ENCODE results near the gene GSK3B.
A peak's percentile ranks its signal among the peaks of the same experiment; 100 is the strongest.
"Not testable (repeated sequence)": the region's sequence is repeated elsewhere in the genome, so short reads cannot be mapped to it uniquely, and the experiment has no call there.

GSK3B gene

DNA sequence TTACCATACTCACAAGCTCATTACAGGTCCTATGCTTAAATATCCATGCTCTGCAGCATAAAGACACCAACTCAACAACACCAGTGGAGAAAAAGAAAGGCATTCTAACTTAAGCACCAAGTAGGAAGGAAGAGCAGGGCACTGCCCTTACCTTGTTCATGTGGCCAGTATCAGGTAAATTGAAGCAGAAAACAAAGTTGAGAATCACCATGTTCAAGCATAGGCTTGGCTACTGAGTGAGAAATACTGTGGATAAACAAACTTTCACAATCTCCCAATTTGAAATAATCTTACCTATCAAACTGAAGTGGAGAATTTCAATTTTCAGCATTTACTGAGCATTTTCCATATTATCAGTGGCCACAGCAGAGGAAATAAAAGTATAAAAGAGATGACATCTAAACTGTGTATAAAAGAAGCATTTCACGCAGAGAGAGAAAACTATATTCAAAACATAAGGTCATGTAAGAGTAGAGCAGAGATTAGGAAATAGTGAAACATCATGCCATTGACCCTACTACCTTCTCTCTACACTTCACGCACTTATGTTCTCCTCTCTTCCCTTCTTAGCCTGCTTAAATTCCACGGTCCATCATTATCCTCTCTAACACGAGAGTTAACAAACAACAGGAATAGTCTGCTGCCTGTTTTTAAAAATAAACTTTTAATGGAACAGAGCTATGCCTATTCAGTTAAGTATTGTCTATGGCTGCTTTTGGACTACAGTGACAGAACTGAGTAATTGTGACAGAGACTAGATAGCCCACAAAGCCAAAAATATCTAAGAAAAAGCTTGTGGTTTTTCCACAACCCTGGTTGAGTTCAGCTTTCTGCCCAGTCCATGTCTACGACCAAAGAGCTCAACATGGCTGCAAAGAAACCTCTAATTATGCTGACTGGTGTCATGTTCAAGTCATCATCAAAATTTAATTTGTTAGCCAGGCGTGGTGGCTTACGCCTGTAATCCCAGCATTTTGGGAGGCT lies 169.8 kb downstream of the GSK3B start:
- DNase-seq = no peak

DNA sequence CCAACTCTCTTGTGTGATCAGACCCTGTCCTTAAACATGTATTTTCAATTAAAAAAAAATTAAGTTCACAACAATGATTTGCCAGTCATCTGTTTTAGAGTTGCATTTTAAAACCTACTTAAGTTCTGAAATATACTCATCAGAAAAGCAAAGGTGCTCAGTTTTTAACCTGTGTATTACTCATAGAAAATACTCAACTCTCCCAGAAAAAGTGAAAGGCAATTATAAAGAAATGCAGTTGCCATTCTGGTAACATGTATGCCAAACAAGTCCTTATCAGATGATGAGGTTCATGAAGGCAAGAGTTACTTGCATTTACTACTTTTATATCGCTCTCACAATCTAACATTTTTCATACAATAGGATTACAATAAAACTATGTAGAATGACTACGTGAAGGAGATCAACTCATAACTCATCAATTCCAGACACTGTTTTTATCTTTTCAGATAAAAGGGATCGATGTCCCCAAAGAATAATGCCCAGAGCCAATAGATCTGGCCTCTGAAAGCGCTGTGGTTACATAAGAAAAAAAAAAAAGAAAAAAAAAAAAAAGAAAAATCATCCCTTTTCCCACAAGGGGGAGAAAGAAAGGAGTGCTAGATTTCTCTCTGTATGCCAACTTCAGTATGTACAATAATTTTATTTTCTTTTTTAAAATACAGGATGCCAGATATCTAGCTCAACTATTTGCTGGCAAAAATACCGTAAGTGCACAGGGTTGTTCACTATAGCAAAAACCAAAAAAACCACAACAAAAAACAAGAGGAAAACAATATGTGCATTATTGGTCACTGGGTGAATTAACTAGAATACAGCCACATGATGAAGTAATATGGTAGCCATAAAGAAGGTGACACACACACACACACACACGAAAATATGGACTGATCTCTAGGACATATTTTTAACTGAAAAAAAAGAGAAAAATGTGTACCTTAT lies 175.0 kb downstream of the GSK3B start:
- DNase-seq = no peak

DNA sequence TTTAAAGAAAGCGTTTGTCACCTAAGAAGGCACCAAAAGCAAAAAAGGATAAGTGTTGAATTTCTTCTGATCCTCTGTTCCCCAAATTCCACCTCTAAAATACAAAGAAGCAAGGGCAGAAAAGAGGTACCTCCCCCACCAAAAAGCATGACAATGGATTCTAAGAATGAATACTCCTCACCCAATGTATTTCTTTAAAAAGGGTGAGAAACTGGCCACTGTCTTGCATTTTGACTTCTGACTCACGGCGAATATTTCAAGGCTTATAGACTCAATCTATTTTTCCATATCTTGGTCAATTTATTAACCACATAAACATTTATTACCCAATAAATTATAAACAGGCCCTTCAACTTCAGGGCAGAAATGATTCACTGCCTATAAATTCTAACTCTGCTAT lies 181.2 kb downstream of the GSK3B start:
- DNase-seq = no peak

- DNase-seq = no peak
Observed at GRCh38 chr3:119912220-119912619, 182.0 kb downstream of the GSK3B start.

- no peak for DNase-seq
Observed at GRCh38 chr3:119911748-119912147, 182.5 kb downstream of the GSK3B start.

DNA sequence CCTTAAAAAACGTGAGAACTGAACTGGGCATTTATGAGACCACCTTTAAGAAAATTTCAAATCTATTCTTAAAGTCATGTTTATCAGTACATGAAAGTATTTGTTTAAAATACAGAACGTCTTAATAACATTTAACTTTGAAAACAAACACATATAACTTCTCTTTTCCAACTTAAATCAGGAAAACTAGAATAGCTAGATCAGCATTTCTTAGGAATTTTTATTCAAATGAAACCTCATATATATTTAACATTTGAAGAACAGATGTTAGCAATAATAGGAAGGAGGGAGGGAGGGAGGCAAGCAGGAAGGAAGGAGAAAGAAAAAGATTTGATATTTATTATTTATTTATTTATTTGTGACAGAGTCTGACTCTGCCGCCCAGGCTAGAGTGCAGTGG lies 192.2 kb downstream of the GSK3B start:
- no peak for DNase-seq

DNA sequence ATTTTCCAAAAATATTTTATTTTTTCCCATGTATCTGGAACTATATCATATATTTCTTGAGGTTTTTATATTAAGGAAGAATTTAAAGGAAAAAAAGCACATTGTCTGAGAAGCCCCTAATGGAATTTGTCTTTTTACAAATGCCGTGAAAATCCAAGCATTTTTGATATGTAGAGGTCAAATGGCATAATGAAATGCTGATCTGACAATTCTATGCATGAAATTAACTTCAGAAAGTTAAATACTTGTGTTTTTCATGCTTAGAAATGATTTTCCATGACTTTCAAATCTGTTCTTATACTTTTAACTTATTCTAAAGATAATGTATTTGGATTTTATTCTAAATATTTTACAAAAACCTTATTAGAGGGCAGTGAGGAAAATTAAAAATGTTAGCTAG lies 193.1 kb downstream of the GSK3B start:
- DNase-seq = no peak

GRCh38 chr3:119899192-119899511 lies 195.1 kb downstream of the GSK3B start:
- no peak for DNase-seq

DNA sequence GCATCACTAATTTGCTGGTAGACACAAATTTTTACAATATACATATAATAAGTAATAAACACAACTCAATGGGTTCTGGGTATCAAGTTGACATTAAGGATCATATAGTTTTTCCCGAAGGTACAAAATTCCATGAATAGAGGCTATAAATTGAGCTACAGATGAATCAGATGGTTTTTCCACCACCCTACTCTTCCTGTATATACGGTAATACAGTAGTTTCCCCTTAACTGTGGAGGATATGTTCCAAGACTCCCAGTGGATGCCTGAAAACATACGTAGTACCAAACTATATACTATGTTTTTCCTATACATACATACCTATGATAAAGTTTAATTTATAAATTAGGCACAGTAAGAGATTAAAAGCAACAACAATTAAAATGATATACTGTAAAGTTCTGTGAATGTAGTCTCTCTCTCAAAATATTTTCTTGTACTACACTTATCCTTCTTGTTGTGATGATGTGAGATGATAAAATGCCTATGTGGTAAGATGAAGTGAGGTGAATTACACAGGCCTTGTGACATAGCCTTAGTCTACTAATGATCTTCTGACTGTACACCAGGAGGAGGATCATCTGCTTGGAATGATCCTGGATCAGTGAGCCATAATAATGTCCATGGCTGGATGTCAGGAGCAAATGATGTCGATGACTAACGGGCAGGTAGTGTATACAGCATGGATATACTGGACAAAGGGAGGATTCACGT lies 195.6 kb downstream of the GSK3B start:
- DNase-seq = no peak

GRCh38 chr3:119894195-119894594 lies 200.1 kb downstream of the GSK3B start:
- no peak for DNase-seq

DNA sequence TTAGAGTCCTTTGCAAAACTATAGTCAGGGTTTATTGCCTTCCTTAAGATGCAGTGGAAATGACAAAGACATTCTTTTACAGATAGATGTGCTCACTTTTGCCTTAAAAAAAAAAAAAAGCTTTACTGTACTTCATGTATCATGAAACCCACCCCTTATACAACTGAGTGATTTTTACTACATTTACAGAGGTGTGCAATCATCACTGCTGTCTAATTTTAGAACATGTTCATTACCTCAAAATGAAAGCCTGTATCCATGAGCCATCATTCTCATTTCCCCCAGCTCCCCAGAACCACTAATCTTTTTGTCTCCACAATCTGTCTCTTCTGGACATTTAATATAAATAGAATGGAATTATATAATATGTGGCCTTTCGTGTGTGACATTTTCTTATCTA lies 200.5 kb downstream of the GSK3B start:
- no peak for DNase-seq

GRCh38 chr3:119891944-119892721 lies 202.1 kb downstream of the GSK3B start:
- DNase-seq = peak; percentile 13 to 27

DNA sequence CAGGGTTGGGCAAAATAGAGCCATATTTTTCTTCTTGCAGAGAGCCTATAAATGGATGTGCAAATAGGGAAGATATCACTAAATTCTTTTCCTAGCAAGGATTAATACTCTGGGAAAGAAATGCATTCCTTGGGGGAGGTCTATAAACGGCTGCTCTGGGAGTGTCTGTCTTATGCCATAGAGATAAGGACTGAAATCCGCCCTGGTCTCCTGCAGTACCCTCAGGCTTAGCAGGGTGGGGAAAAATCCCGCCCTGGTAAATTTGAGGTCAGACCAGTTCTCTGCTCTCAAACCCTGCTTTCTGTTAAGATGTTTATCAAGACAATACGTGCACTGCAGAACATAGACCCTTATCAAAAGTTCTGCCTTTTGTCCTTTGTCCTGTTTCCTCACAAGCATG lies 205.6 kb downstream of the GSK3B start:
- not testable (repeated sequence) for DNase-seq

DNA sequence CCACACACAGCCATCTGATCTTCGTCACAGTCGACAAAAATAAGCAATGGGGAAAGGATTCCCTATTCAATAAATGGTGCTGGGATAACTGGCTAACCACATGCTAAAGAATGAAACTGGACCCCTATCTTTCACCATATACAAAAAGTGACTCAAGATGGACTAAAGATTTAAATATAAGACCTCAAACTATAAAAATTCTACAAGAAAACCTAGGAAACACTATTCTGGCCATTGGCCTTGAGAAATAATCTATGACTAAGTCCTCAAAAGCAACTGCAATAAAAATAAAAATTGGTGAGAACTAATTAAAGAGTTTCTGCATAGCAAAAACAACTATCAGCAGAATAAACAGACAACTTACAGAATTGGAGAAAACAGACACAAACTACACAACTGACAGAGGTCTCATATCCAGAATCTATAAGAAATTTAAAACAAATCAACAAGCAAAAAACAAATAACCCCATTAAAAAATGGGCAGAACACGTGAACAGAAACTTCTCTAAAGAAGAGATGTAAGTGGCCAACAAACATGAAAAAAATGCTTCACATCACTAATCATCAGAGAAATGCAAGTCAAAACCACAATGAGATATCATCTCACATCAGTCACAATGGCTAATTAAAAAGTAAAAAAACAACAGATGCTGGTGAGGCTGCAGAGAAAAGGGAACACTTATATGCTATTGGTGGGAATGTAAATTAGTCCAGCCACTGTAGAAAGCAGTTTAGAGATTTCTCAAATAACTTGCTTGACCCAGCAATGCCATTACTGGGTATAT lies 208.3 kb downstream of the GSK3B start:
- DNase-seq = no peak

- no peak for DNase-seq
Observed at GRCh38 chr3:119884161-119884557, 210.1 kb downstream of the GSK3B start.

DNA sequence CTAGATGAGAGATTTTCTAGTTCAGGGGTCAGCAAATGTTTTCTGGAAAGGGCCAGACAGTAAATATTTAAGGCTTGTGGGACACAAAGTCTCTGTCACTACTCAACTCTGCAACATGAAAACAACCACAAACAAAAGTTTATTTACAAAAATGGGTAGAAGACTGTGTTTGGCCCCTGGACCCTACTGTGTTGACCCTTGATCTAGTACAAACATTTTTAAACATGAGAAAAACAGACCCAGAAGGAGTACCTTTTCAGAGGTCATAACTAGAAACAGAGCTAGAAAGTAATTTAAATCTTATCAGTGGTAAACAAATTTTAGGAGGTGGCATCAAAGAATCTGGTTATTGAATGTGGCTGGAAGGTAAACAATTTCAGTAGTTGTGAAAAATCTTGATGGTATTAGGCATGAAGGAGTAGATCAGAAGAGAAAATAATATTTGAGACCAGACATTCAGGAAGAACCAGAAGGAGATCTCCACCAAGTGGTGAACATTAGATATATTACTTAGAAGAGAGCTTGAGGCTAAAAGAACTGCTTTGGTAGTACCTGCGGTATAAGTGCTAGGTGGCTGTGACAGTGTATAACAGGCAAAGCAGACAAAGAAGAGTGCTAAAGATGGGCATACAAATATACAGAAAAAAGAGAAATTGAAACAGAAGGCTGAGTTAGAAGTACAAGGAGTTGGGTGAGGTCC lies 210.6 kb downstream of the GSK3B start:
- DNase-seq = no peak

DNA sequence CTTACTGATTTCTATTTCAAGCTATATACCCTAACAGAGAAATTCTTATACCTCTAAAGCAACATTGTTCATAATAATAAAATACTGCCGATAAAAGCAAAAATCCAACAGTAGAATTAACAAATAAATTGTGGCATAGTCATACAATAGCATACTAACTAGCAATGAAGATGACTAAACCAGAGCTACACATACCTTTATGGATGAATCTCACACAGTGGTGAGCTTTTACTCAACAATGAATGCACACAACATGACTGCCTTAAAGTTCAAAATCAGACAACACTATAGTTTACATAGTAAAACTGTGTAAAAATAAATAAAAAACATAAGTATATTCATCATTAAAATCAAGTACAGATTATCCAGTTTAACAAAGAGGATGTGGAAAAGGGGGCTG lies 213.3 kb downstream of the GSK3B start:
- no peak for DNase-seq

DNA sequence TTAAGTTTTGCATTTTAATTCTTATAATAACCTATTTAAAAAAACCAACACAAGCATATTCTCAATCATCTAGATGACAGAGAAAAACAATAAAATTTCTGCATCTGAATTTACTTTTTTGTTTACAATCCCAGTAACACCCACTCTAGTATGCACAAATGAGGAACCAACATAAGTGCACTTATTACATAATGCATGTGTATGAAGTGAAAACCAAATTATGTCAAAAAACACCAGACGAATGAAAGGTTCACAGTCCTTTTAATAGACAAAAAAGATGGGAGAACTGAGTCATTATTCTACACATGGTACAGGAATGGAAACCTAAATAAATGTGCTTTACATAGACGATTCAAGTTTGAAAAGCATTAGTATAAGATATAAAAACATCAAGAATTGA lies 220.6 kb downstream of the GSK3B start:
- no peak for DNase-seq

DNA sequence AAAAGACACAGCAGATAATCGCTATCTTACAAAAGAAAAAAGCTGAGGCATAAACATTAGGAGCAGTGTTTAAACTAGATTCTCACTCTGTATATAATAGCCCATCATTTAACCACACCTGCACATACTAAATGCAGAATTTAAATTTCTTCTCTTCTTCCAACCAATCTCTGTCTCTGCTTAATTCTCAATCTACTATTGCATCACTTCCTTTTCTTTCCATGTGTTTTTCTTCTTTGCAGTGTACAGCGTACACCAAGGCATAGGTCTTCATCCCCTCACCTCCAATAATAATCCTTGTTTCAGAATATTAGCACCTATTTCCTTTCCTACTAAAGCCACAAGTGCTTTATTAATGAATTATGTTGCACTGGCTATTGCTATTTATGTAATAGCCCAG lies 221.5 kb downstream of the GSK3B start:
- DNase-seq = no peak

GRCh38 chr3:119871571-119871970 lies 222.7 kb downstream of the GSK3B start:
- DNase-seq = no peak

DNA sequence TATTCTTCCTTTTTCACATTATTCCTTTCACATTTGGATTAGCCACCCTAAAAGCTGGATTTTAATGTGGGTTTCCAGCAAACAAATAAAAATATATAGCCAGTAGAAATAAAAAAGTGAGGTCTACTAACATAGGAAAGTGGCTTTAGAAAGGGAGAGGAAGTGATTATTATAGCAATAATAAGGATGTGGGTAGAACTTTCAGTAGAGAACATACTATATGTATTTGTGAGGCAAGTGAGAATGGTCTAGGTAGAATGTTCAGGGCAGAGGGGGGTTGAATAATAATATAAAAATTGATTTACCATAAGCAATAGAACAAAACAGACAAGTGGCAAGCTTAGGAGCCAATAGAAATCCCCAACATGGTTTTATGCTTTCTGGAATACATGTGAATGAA lies 223.7 kb downstream of the GSK3B start:
- no peak for DNase-seq

All from activated CD4-positive, alpha-beta T cell treated with anti-CD3 and anti-CD28 coated beads, Interleukin-2, amount 50 U/mL, for 48 hours (primary cell).